ENCODE data around the gene CERS6. TPM values are rescaled to one million over a fixed set of nuclear protein-coding genes. Genes with fewer than 3 reads are reported as not detected.

CERS6 gene
- total RNA-seq, 1 experiment from 2014 or later = 17.3 TPM

DNA sequence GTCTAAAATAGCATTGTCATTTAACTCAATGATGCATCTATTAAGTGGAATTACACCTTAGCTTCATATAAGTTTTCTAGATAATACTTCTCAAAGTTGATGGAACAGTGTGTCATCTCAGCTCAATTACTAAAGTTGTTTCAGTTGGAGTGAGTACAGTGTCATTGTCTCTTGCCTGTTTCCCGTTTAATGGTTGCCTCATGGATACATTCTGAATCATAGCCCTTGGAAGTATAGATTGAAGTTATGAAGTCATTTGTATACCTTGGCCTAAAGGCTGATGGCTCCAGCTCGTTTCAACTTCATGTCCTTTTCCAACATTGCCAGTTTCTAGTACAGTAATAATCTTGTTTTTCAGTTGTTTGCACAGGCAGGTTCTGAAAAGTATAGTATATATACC is 215.9 kb downstream of the CERS6 start:
- Mint-ChIP-seq H3K4me1 (peaks cover 7% of the 10 kb centered on the region; the same call in 1 of the 2 replicates), H3K27ac (no peak overlapping the region), H3K9me3 (no peaks in the 10 kb centered on the region), H3K4me3 (no peak overlapping the region), H3K27me3 (ENCODE audit: low read depth) (no peaks in the 10 kb centered on the region), H3K36me3 (no peaks in the 10 kb centered on the region)
- DNase-seq (ENCODE audit: low spot score) = no peak
- no peak for TF ChIP-seq ZNF423 (CRISPR knock-in tag; IDR thresholded peaks at IDR 0.05)
- TF ChIP-seq, protein P1, sequence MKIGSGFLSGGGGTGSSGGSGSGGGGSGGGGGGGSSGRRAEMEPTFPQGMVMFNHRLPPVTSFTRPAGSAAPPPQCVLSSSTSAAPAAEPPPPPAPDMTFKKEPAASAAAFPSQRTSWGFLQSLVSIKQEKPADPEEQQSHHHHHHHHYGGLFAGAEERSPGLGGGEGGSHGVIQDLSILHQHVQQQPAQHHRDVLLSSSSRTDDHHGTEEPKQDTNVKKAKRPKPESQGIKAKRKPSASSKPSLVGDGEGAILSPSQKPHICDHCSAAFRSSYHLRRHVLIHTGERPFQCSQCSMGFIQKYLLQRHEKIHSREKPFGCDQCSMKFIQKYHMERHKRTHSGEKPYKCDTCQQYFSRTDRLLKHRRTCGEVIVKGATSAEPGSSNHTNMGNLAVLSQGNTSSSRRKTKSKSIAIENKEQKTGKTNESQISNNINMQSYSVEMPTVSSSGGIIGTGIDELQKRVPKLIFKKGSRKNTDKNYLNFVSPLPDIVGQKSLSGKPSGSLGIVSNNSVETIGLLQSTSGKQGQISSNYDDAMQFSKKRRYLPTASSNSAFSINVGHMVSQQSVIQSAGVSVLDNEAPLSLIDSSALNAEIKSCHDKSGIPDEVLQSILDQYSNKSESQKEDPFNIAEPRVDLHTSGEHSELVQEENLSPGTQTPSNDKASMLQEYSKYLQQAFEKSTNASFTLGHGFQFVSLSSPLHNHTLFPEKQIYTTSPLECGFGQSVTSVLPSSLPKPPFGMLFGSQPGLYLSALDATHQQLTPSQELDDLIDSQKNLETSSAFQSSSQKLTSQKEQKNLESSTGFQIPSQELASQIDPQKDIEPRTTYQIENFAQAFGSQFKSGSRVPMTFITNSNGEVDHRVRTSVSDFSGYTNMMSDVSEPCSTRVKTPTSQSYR (CRISPR knock-in tag; IDR thresholded peaks at IDR 0.05) = no peak
- no peak for TF ChIP-seq ZNF396 (CRISPR knock-in tag; IDR thresholded peaks at IDR 0.05; ENCODE audit: borderline replicate concordance)
- TF ChIP-seq, protein P2, sequence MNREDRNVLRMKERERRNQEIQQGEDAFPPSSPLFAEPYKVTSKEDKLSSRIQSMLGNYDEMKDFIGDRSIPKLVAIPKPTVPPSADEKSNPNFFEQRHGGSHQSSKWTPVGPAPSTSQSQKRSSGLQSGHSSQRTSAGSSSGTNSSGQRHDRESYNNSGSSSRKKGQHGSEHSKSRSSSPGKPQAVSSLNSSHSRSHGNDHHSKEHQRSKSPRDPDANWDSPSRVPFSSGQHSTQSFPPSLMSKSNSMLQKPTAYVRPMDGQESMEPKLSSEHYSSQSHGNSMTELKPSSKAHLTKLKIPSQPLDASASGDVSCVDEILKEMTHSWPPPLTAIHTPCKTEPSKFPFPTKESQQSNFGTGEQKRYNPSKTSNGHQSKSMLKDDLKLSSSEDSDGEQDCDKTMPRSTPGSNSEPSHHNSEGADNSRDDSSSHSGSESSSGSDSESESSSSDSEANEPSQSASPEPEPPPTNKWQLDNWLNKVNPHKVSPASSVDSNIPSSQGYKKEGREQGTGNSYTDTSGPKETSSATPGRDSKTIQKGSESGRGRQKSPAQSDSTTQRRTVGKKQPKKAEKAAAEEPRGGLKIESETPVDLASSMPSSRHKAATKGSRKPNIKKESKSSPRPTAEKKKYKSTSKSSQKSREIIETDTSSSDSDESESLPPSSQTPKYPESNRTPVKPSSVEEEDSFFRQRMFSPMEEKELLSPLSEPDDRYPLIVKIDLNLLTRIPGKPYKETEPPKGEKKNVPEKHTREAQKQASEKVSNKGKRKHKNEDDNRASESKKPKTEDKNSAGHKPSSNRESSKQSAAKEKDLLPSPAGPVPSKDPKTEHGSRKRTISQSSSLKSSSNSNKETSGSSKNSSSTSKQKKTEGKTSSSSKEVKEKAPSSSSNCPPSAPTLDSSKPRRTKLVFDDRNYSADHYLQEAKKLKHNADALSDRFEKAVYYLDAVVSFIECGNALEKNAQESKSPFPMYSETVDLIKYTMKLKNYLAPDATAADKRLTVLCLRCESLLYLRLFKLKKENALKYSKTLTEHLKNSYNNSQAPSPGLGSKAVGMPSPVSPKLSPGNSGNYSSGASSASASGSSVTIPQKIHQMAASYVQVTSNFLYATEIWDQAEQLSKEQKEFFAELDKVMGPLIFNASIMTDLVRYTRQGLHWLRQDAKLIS (CRISPR knock-in tag; IDR thresholded peaks at IDR 0.05; ENCODE audit: borderline replicate concordance) = no peak
- TF ChIP-seq, protein P3, sequence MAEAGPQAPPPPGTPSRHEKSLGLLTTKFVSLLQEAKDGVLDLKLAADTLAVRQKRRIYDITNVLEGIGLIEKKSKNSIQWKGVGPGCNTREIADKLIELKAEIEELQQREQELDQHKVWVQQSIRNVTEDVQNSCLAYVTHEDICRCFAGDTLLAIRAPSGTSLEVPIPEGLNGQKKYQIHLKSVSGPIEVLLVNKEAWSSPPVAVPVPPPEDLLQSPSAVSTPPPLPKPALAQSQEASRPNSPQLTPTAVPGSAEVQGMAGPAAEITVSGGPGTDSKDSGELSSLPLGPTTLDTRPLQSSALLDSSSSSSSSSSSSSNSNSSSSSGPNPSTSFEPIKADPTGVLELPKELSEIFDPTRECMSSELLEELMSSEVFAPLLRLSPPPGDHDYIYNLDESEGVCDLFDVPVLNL (CRISPR knock-in tag; IDR thresholded peaks at IDR 0.05; ENCODE audit: borderline replicate concordance, low read depth) = no peak
- TF ChIP-seq FOXJ3 (CRISPR knock-in tag; IDR thresholded peaks at IDR 0.05; ENCODE audit: borderline replicate concordance) = no peak
- TF ChIP-seq, protein P4, sequence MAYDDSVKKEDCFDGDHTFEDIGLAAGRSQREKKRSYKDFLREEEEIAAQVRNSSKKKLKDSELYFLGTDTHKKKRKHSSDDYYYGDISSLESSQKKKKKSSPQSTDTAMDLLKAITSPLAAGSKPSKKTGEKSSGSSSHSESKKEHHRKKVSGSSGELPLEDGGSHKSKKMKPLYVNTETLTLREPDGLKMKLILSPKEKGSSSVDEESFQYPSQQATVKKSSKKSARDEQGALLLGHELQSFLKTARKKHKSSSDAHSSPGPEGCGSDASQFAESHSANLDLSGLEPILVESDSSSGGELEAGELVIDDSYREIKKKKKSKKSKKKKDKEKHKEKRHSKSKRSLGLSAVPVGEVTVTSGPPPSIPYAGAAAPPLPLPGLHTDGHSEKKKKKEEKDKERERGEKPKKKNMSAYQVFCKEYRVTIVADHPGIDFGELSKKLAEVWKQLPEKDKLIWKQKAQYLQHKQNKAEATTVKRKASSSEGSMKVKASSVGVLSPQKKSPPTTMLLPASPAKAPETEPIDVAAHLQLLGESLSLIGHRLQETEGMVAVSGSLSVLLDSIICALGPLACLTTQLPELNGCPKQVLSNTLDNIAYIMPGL (CRISPR knock-in tag; IDR thresholded peaks at IDR 0.05) = no peak
- no peak for TF ChIP-seq FOXP1 (CRISPR knock-in tag; IDR thresholded peaks at IDR 0.05; ENCODE audit: borderline replicate concordance)
- TF ChIP-seq, protein P5, sequence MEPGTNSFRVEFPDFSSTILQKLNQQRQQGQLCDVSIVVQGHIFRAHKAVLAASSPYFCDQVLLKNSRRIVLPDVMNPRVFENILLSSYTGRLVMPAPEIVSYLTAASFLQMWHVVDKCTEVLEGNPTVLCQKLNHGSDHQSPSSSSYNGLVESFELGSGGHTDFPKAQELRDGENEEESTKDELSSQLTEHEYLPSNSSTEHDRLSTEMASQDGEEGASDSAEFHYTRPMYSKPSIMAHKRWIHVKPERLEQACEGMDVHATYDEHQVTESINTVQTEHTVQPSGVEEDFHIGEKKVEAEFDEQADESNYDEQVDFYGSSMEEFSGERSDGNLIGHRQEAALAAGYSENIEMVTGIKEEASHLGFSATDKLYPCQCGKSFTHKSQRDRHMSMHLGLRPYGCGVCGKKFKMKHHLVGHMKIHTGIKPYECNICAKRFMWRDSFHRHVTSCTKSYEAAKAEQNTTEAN (CRISPR knock-in tag; IDR thresholded peaks at IDR 0.05) = no peak
- TF ChIP-seq, protein P6, sequence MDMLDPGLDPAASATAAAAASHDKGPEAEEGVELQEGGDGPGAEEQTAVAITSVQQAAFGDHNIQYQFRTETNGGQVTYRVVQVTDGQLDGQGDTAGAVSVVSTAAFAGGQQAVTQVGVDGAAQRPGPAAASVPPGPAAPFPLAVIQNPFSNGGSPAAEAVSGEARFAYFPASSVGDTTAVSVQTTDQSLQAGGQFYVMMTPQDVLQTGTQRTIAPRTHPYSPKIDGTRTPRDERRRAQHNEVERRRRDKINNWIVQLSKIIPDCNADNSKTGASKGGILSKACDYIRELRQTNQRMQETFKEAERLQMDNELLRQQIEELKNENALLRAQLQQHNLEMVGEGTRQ (CRISPR knock-in tag; IDR thresholded peaks at IDR 0.05) = no peak
- no peak for TF ChIP-seq CREB1 (CRISPR knock-in tag; IDR thresholded peaks at IDR 0.05)
- TF ChIP-seq ELF4 (CRISPR knock-in tag; IDR thresholded peaks at IDR 0.05; ENCODE audit: low read depth) = no peak
- no peak for TF ChIP-seq GTF2I (CRISPR knock-in tag; conservative IDR thresholded peaks at IDR 0.05)
- POLR2A ChIA-PET = no interaction called here
- ATAC-seq = no peak
- CTCF ChIA-PET = no interaction called here

Measured in WTC11 (cell line).